ENCODE data around the gene SNAPC1. TPM values are rescaled to one million over a fixed set of nuclear protein-coding genes. Genes with fewer than 3 reads are reported as not detected.
A peak's percentile ranks its signal among the peaks of the same experiment; 100 is the strongest.

The SNAPC1 gene
- total and polyA plus RNA-seq, 4 experiments from 2014 or later = 4.0 to 5.9 (median 4.3) TPM

- Mint-ChIP-seq H3K27me3 (peaks cover 42 to 46% of the 10 kb centered on the region in 2 donors), H3K27ac (peak overlapping the region in 1 of 7 donors; percentile 54), H3K4me3 (peak overlapping the region in 7 of 8 donors; percentile 43 to 65 (median 57)), H3K36me3 (no peaks in the 10 kb centered on the region), H3K9me3 (peaks cover 0 to 2% (median 0%) of the 10 kb centered on the region in 8 donors), H3K4me1 (peaks cover 4 to 17% (median 9%) of the 10 kb centered on the region in 4 donors)
- no peaks in the 10 kb centered on the region for H3K36me3 ChIP-seq (ENCODE audit: insufficient read depth, low read length)
- no peak for DNase-seq
- no peaks in the 10 kb centered on the region for H3K4me1 ChIP-seq (ENCODE audit: insufficient read depth, low read length)
- no peaks in the 10 kb centered on the region for H3K9me3 ChIP-seq (ENCODE audit: control insufficient read depth in 1 of 2, low read length in 2 of 2)
- CTCF ChIA-PET (ENCODE audit: partially characterized antibody) = interaction anchor here (0.7 to 1.9 kb wide), 2 partner anchors 24 to 255 kb away, joined by 3 to 8 read pairs; no protein-coding TSS in a partner anchor
- H3K27ac ChIP-seq (ENCODE audit: low read depth, low read length) = no peak overlapping the region
- peaks cover 22% of the 10 kb centered on the region for H3K27me3 ChIP-seq (ENCODE audit: insufficient read depth, low read length)
- no peak overlapping the region for H3K4me3 ChIP-seq (ENCODE audit: low read length in 2 of 2)
- intact Hi-C loops (cut with micrococcal nuclease) = no loop called here
- POLR2A ChIA-PET (ENCODE audit: partially characterized antibody) = no interaction called here
Observed at GRCh38 chr14:61813096-61813606, 50.9 kb downstream of the SNAPC1 start.

- no peaks in the 10 kb centered on the region for H3K4me1 ChIP-seq (ENCODE audit: insufficient read depth, low read length)
- Mint-ChIP-seq H3K9me3 (peaks cover 0 to 9% (median 0%) of the 10 kb centered on the region in 8 donors), H3K36me3 (no peaks in the 10 kb centered on the region), H3K4me3 (no peak overlapping the region), H3K4me1 (no peaks in the 10 kb centered on the region), H3K27ac (no peak overlapping the region), H3K27me3 (peaks cover 4 to 23% of the 10 kb centered on the region in 2 donors)
- no peaks in the 10 kb centered on the region for H3K27me3 ChIP-seq (ENCODE audit: insufficient read depth, low read length)
- H3K27ac ChIP-seq (ENCODE audit: low read depth, low read length) = no peak overlapping the region
- no peaks in the 10 kb centered on the region for H3K36me3 ChIP-seq (ENCODE audit: insufficient read depth, low read length)
- intact Hi-C loops (cut with micrococcal nuclease) = no loop called here
- H3K9me3 ChIP-seq (ENCODE audit: control insufficient read depth in 1 of 2, low read length in 2 of 2) = no peaks in the 10 kb centered on the region
- no peak overlapping the region for H3K4me3 ChIP-seq (ENCODE audit: low read length in 2 of 2)
- no peak for DNase-seq
- ChIA-PET CTCF (ENCODE audit: partially characterized antibody) (interaction anchor here (2.2 kb wide), 1 partner anchor 15 kb away, joined by 9 read pairs; no protein-coding TSS in a partner anchor), POLR2A (ENCODE audit: partially characterized antibody) (no interaction called here)
Observed at GRCh38 chr14:61822458-61822857, 60.2 kb downstream of the SNAPC1 start.

GRCh38 chr14:61832783-61833182, 70.6 kb downstream of the SNAPC1 start:
- no peak overlapping the region for H3K4me3 ChIP-seq (ENCODE audit: low read length in 2 of 2)
- CTCF ChIA-PET (ENCODE audit: partially characterized antibody) = no interaction called here
- peaks cover 1 to 2% of the 10 kb centered on the region in 2 donors for H3K27me3 Mint-ChIP-seq
- no peak for DNase-seq
- no peaks in the 10 kb centered on the region for H3K36me3 ChIP-seq (ENCODE audit: insufficient read depth, low read length)
- no peaks in the 10 kb centered on the region for H3K4me1 ChIP-seq (ENCODE audit: insufficient read depth, low read length)
- no peak overlapping the region for H3K27ac Mint-ChIP-seq
- intact Hi-C loops (cut with micrococcal nuclease) = loop anchor here (10.0 kb wide), 1 partner anchor 278 kb away; no protein-coding TSS in a partner anchor
- H3K36me3 Mint-ChIP-seq = no peaks in the 10 kb centered on the region
- no peaks in the 10 kb centered on the region for H3K4me1 Mint-ChIP-seq
- POLR2A ChIA-PET (ENCODE audit: partially characterized antibody) = no interaction called here
- H3K4me3 Mint-ChIP-seq = no peak overlapping the region
- H3K27me3 ChIP-seq (ENCODE audit: insufficient read depth, low read length) = no peaks in the 10 kb centered on the region
- no peak overlapping the region for H3K27ac ChIP-seq (ENCODE audit: low read depth, low read length)
- H3K9me3 Mint-ChIP-seq = no peaks in the 10 kb centered on the region
- H3K9me3 ChIP-seq (ENCODE audit: control insufficient read depth in 1 of 2, low read length in 2 of 2) = no peaks in the 10 kb centered on the region

- no peak overlapping the region for H3K27ac Mint-ChIP-seq
- POLR2A ChIA-PET (ENCODE audit: partially characterized antibody) = no interaction called here
- Histone ChIP-seq H3K36me3 (ENCODE audit: insufficient read depth, low read length) (no peaks in the 10 kb centered on the region), H3K27me3 (ENCODE audit: insufficient read depth, low read length) (no peaks in the 10 kb centered on the region), H3K4me3 (ENCODE audit: low read length in 2 of 2) (no peak overlapping the region), H3K27ac (ENCODE audit: low read depth, low read length) (no peak overlapping the region), H3K4me1 (ENCODE audit: insufficient read depth, low read length) (no peaks in the 10 kb centered on the region), H3K9me3 (ENCODE audit: control insufficient read depth in 1 of 2, low read length in 2 of 2) (no peaks in the 10 kb centered on the region)
- intact Hi-C loops (cut with micrococcal nuclease) = loop anchor here (2.0 to 10.0 kb wide), 3 partner anchors 73 to 359 kb away; partner anchors contain the start of gene SNAPC1
- DNase-seq = no peak
- H3K4me3 Mint-ChIP-seq = no peak overlapping the region
- CTCF ChIA-PET (ENCODE audit: partially characterized antibody) = interaction anchor here (0.9 to 6.3 kb wide), 24 partner anchors 16 to 572 kb away, joined by 3 to 60 read pairs (median 8); partner anchors contain the start of gene TMEM30B
- H3K36me3 Mint-ChIP-seq = no peaks in the 10 kb centered on the region
- no peaks in the 10 kb centered on the region for H3K9me3 Mint-ChIP-seq
- no peaks in the 10 kb centered on the region for H3K4me1 Mint-ChIP-seq
- H3K27me3 Mint-ChIP-seq = peaks cover 1 to 5% of the 10 kb centered on the region in 2 donors
Observed at GRCh38 chr14:61836184-61836583, 74.0 kb downstream of the SNAPC1 start.

GRCh38 chr14:61836807-61837206, 74.6 kb downstream of the SNAPC1 start:
- Histone ChIP-seq H3K27ac (ENCODE audit: low read depth, low read length) (no peak overlapping the region), H3K27me3 (ENCODE audit: insufficient read depth, low read length) (no peaks in the 10 kb centered on the region), H3K4me3 (ENCODE audit: low read length in 2 of 2) (no peak overlapping the region), H3K36me3 (ENCODE audit: insufficient read depth, low read length) (no peaks in the 10 kb centered on the region), H3K4me1 (ENCODE audit: insufficient read depth, low read length) (no peaks in the 10 kb centered on the region), H3K9me3 (ENCODE audit: control insufficient read depth in 1 of 2, low read length in 2 of 2) (no peaks in the 10 kb centered on the region)
- ChIA-PET POLR2A (ENCODE audit: partially characterized antibody) (interaction anchor here (0.7 kb wide), 1 partner anchor 375 kb away, joined by 4 read pairs; no protein-coding TSS in a partner anchor), CTCF (ENCODE audit: partially characterized antibody) (interaction anchor here (0.7 to 6.3 kb wide), 49 partner anchors 13 to 629 kb away, joined by 3 to 60 read pairs (median 7); partner anchors contain the start of genes SNAPC1, SYT16 and TMEM30B)
- H3K4me1 Mint-ChIP-seq = no peaks in the 10 kb centered on the region
- H3K27me3 Mint-ChIP-seq = peaks cover 1 to 7% of the 10 kb centered on the region in 2 donors
- peak overlapping the region in 1 of 7 donors; percentile 24 for H3K27ac Mint-ChIP-seq
- H3K9me3 Mint-ChIP-seq = no peaks in the 10 kb centered on the region
- H3K4me3 Mint-ChIP-seq = no peak overlapping the region
- no peak for DNase-seq
- H3K36me3 Mint-ChIP-seq = no peaks in the 10 kb centered on the region
- intact Hi-C loops (cut with micrococcal nuclease) = loop anchor here (1.0 to 10.0 kb wide), 8 partner anchors 74 to 568 kb away; partner anchors contain the start of gene SNAPC1

GRCh38 chr14:61837336-61838229, 75.4 kb downstream of the SNAPC1 start:
- Histone ChIP-seq H3K27me3 (ENCODE audit: insufficient read depth, low read length) (no peaks in the 10 kb centered on the region), H3K4me1 (ENCODE audit: insufficient read depth, low read length) (no peaks in the 10 kb centered on the region), H3K9me3 (ENCODE audit: control insufficient read depth in 1 of 2, low read length in 2 of 2) (no peaks in the 10 kb centered on the region), H3K4me3 (ENCODE audit: low read length in 2 of 2) (no peak overlapping the region), H3K36me3 (ENCODE audit: insufficient read depth, low read length) (no peaks in the 10 kb centered on the region), H3K27ac (ENCODE audit: low read depth, low read length) (no peak overlapping the region)
- no peaks in the 10 kb centered on the region for H3K36me3 Mint-ChIP-seq
- H3K27ac Mint-ChIP-seq = no peak overlapping the region
- ChIA-PET CTCF (ENCODE audit: partially characterized antibody) (interaction anchor here (0.7 to 6.3 kb wide), 76 partner anchors 8 to 1212 kb away, joined by 3 to 60 read pairs (median 4); partner anchors contain the start of genes SNAPC1, SYT16 and TMEM30B), POLR2A (ENCODE audit: partially characterized antibody) (interaction anchor here (0.7 to 1.0 kb wide), 2 partner anchors 360 to 376 kb away, joined by 3 to 4 read pairs; no protein-coding TSS in a partner anchor)
- no peak overlapping the region for H3K4me3 Mint-ChIP-seq
- no peaks in the 10 kb centered on the region for H3K4me1 Mint-ChIP-seq
- peak; percentile 64 to 72 (median 67) for DNase-seq
- H3K27me3 Mint-ChIP-seq = peaks cover 1 to 7% of the 10 kb centered on the region in 2 donors
- intact Hi-C loops (cut with micrococcal nuclease) = loop anchor here (1.0 to 10.0 kb wide), 8 partner anchors 75 to 568 kb away; partner anchors contain the start of gene SNAPC1
- H3K9me3 Mint-ChIP-seq = no peaks in the 10 kb centered on the region
